Astrocyte of the cerebellum (primary cell): Measurements from ENCODE around the gene MAP2K7.
A peak's percentile ranks its signal among the peaks of the same experiment; 100 is the strongest.

Experiments used
- DNase-seq: peaks from one replicate; pipeline ENCODE4 v3.0.0-alpha.2; 2011; ENCODE audit warnings: low read depth
- H3K4me3 ChIP-seq: 2 replicates; pipeline ENCODE4 v1.5.1; 2011; ENCODE audit warnings: mild to moderate bottlenecking, low read depth, low read length, moderate library complexity
- in situ Hi-C: cut with HindIII; loops from 2 replicates; pipeline ENCODE4 v1.10.0; 2017; ENCODE audit warnings: low sequenced_read_pairs
- TF ChIP-seq, protein P1 (sequence below): IDR thresholded peaks from 2 replicates; pipeline ENCODE4 v1.5.1; 2012; ENCODE audit warnings: low read length, low read depth, moderate library complexity, mild to moderate bottlenecking; ENCODE audit errors: missing control alignments

MAP2K7 gene

DNA sequence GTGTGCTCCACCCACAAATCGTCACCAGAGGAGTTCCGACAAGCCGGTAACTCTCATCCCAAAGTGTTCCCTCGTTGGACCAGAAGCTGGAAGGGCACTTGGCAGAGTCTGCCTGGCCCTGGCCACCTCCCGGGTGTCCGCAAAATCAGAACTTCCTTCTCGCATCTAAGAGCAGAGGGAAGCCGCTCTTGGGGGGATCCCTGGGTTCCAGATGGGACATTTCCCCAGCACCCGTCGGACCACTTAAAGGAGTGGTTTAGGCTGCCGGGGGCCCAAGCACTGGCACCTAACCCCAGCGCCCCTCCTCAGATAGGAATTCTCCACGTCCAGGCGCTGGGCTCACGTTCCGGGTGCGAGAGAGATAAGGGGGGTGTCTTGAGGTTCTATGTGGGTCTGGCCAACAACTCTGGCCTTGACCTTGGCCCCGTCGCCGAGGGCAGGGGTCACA lies 857 bp upstream of the MAP2K7 start:
- in situ Hi-C loops: no loop called here
- TF ChIP-seq, protein P1, sequence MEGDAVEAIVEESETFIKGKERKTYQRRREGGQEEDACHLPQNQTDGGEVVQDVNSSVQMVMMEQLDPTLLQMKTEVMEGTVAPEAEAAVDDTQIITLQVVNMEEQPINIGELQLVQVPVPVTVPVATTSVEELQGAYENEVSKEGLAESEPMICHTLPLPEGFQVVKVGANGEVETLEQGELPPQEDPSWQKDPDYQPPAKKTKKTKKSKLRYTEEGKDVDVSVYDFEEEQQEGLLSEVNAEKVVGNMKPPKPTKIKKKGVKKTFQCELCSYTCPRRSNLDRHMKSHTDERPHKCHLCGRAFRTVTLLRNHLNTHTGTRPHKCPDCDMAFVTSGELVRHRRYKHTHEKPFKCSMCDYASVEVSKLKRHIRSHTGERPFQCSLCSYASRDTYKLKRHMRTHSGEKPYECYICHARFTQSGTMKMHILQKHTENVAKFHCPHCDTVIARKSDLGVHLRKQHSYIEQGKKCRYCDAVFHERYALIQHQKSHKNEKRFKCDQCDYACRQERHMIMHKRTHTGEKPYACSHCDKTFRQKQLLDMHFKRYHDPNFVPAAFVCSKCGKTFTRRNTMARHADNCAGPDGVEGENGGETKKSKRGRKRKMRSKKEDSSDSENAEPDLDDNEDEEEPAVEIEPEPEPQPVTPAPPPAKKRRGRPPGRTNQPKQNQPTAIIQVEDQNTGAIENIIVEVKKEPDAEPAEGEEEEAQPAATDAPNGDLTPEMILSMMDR: no peak
- no peak for DNase-seq
- H3K4me3 ChIP-seq: peak overlapping the region; percentile 67

DNA sequence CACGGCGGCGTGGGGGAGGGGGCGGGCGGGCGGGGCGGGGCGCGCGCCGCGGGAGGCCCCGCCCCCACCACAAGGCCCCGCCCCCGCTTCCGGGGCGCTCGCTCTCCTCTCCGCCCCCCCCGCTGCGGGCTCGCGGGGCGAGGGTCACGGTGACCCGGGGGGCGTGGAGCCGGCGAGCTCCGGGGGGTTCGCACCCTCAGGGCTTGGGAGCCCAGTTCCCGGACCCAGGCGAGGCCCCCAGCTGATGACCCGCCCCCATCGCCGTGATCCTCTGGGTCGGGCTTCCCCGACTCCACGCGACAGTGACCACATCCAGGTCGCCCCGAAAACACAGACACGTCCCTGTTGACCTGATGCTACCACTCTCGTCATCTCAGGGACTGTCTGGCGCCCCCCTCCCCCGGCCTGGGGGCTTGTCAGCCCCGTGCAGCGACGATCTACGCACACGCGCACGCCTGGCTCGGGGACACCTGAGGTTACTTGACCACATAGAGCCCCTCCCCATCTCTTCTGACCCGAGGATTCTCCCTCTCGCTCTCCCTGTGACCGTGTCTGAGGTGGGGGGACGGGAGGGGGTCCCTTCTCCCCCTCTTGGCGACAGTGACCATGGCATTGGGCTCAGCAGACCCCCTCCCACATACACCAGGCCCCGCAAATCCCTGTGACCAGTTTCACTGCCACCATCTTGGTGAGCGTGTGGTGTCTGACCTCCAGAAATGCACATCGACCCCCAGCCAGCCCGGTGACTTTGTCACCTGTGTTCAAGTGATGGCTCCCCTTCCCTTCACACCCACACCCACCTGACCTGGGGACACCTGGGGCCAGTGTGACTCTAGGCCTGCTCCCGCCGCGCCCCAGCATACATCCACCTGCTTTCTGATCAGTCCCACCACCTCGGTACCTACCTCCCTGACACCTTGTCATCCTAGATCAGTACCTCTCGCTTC lies 670 bp downstream of the MAP2K7 start:
- H3K4me3 ChIP-seq: peak overlapping the region; percentile 86
- in situ Hi-C loops: no loop called here
- DNase-seq: no peak
- TF ChIP-seq, protein P1: no peak

DNA sequence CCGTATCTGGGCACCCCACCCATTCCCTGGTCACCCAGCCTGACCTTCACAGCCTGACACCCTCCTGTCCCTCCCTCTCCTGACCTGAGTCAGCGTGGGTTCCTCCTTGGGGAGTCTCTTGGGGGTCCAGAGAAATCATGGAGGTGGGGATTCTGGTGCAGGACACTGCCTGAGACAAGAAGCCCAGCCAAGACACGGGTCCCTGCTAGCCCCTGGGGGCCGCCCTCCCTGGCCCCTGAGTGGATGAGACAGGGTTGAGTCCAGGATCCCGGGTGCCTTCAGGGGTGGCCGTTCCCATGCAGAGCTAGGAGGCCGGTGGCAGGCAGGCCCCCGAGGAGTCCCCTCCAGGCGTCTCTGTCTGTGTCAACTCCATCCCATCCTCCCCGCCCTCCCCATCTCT lies 1.6 kb downstream of the MAP2K7 start:
- TF ChIP-seq, protein P1: no peak
- H3K4me3 ChIP-seq: peak overlapping the region; percentile 86

DNA sequence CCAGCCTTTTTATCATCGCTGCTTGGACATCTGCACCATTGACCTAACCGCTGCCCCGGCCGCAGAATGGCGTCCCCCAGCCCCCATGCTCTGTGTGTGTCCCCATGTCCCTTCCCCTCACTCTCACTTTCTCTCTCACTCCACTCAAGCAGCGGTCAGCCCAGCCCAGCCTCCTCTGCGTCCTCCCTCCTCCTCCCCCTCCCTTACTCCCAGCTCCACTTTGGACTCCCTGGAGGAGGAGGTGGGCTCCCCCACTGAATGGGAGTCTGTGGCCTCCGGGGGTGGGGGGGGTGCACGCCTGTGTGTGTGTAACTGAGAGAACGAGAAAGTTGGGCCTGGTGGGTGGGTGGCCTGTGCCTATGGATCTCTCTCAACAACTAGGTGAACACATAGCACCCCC lies 2.2 kb downstream of the MAP2K7 start:
- no peak for DNase-seq
- in situ Hi-C loops: no loop called here
- no peak overlapping the region for H3K4me3 ChIP-seq
- TF ChIP-seq, protein P1: no peak

More for the DNA sequence above, 1.6 kb downstream of the MAP2K7 start:
- DNase-seq: no peak
- in situ Hi-C loops: no loop called here

DNA sequence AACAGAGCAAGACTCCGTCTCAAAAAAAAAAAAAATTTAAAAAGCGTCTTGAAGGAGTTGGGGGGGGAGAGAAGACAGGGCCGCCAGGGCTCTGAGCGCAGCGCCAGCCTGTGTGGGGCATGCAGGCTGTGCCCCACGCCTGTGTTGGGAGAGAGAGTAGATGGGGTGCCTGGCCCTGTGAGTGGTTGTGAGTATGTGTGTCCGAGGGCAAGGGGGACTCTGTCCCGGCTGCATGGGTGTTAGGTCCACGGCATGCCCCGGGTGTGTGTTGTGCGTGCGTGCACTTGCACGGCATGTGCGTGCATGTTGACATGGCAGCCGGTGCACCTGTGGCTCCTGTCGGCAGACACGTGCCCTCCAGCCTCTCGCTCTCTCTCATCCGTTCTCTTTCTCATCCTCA lies 3.4 kb downstream of the MAP2K7 start:
- no peak for DNase-seq
- in situ Hi-C loops: no loop called here
- no peak overlapping the region for H3K4me3 ChIP-seq
- TF ChIP-seq, protein P1: no peak

DNA sequence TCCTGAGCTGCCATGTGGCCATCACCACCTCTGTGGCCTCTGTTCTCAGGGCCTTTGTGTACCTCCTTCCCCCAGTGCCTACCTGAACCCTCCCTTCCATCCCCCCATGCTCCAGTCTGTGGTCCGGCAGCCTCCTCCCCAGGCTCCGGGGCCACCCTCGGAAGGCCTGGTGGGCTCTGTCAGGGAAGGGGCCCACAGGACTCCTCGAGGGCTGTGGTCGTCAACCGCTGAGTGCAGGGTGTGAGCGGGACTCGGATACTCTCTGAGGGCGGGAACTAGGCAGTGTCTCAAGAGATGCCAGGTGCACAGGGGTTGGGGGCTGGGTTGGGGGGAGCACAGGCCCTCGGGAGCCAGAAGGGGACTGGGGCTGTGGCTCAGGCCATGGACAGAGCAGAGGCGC lies 3.9 kb downstream of the MAP2K7 start:
- H3K4me3 ChIP-seq: no peak overlapping the region
- in situ Hi-C loops: no loop called here
- TF ChIP-seq, protein P1: no peak
- no peak for DNase-seq
